IPS DF 4.7 (cell line): Measurements from ENCODE around the gene TOR4A.
"Not testable (repeated sequence)": the region's sequence is repeated elsewhere in the genome, so short reads cannot be mapped to it uniquely, and the experiment has no call there.

Experiments used
- DNase-seq: peaks from one replicate; pipeline ENCODE4 v3.0.0-alpha.2; 2013; ENCODE audit warnings: low spot score; ENCODE audit errors: extremely low read depth

The TOR4A gene

GRCh38 chr9:137316012-137316981 lies 38.8 kb downstream of the TOR4A start:
- no peak for DNase-seq

GRCh38 chr9:137317021-137317717 lies 39.6 kb downstream of the TOR4A start:
- DNase-seq = no peak

GRCh38 chr9:137317718-137318511 lies 40.4 kb downstream of the TOR4A start:
- no peak for DNase-seq

- DNase-seq = no peak
Measured at GRCh38 chr9:137318602-137319001, 41.1 kb downstream of the TOR4A start.

- DNase-seq = no peak
Measured at GRCh38 chr9:137319011-137319738, 41.6 kb downstream of the TOR4A start.

GRCh38 chr9:137319739-137320551 lies 42.4 kb downstream of the TOR4A start:
- DNase-seq = no peak

- DNase-seq = no peak
Measured at GRCh38 chr9:137320555-137321384, 43.2 kb downstream of the TOR4A start.

- no peak for DNase-seq
Measured at GRCh38 chr9:137321726-137322361, 44.3 kb downstream of the TOR4A start.

- DNase-seq = no peak
Measured at GRCh38 chr9:137323531-137324331, 46.2 kb downstream of the TOR4A start.

- no peak for DNase-seq
Measured at GRCh38 chr9:137325124-137325523, 47.6 kb downstream of the TOR4A start.

GRCh38 chr9:137325799-137326198 lies 48.3 kb downstream of the TOR4A start:
- DNase-seq = no peak

- no peak for DNase-seq
Measured at GRCh38 chr9:137326445-137327065, 49.0 kb downstream of the TOR4A start.

GRCh38 chr9:137327641-137328550 lies 50.4 kb downstream of the TOR4A start:
- not testable (repeated sequence) for DNase-seq

GRCh38 chr9:137329590-137329989 lies 52.1 kb downstream of the TOR4A start:
- DNase-seq = not testable (repeated sequence)

- no peak for DNase-seq
Measured at GRCh38 chr9:137330689-137331088, 53.2 kb downstream of the TOR4A start.

- DNase-seq = no peak
Measured at GRCh38 chr9:137331929-137332328, 54.4 kb downstream of the TOR4A start.
